Panc1 (cell line): ENCODE measurements around the gene CDK5RAP2.

Experiments used
- CTCF ChIP-seq: fragments of 450-650 bp; IDR thresholded peaks from 2 replicates; pipeline ENCODE4 v1.5.1; 2017; ENCODE audit warnings: mild to moderate bottlenecking
- POLR2AphosphoS5 ChIP-seq: IDR thresholded peaks from 2 replicates; pipeline ENCODE4 v1.6.1; 2012; ENCODE audit warnings: mild to moderate bottlenecking, low read depth, low read length, moderate library complexity

DNA sequence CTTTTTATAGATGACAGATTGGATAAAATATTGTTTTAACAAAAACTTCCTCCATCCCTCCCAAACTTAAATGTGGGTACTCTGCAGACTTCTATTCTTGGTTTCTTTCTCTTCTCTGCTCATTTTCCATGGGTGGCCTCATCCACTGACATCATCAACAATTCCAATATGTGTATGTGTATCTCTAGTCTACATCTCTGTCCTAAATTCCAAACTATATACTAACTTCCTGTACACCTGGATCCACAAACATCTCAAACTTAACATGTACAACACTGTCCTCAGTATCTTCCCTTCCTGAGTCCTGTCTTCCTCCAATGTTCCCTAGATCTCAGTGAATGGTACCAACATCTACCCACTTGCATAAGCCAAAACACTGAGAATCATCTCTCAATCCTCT, 28.5 kb upstream of the CDK5RAP2 start:
- no peak for TF ChIP-seq POLR2AphosphoS5
- TF ChIP-seq CTCF = no peak
